Measurements from ENCODE around the gene FLCN. TPM values are rescaled to one million over a fixed set of nuclear protein-coding genes. Genes with fewer than 3 reads are reported as not detected.

Gene FLCN
- total and polyA plus RNA-seq, 4 donors: 8.5 to 46.7 (median 28.4) TPM

DNA sequence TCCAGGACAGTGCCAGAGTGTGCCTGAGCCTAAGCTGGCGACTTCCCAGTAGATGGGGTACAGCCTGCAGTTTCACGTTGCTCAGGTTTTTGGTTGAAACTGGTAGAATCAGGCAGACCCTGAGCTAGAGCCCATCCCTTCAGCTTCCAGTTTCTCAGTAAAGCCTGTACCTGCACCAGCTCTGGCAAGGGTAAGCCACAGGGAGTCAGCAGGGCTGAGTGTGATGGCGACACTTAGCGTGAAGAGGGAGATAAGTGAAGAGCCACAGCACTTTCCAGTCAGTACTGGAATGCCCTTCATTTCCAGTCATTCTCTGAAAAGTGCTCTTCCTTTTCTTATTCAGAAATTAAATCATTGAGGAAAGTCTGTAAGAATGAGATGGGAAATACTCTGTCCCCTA, 53.2 kb downstream of the FLCN start:
- Histone ChIP-seq H3K9me3 (ENCODE audit: control insufficient read depth in 4 of 4, low read length in 3 of 4) (no peaks in the 10 kb centered on the region), H3K27ac (ENCODE audit: low read depth in 1 of 2, low read length in 2 of 2) (no peak overlapping the region), H3K36me3 (ENCODE audit: control insufficient read depth in 4 of 4, insufficient read depth in 3 of 4, low read depth in 1 of 4, low read length in 3 of 4) (peaks cover 19 to 61% (median 33%) of the 10 kb centered on the region in 4 donors), H3K9ac (ENCODE audit: low read depth in 1 of 2, low read length in 2 of 2) (no peak overlapping the region), H3K4me3 (ENCODE audit: low read depth in 1 of 3, low read length in 3 of 3) (no peak overlapping the region), H3K27me3 (ENCODE audit: control insufficient read depth in 4 of 4, insufficient read depth in 4 of 4, low read length in 3 of 4) (no peaks in the 10 kb centered on the region), H3K4me1 (ENCODE audit: control insufficient read depth in 4 of 4, insufficient read depth in 4 of 4, low read length in 3 of 4) (no peaks in the 10 kb centered on the region)
- no peak for TF ChIP-seq REST (IDR thresholded peaks at IDR 0.05)
- TF ChIP-seq, protein P1, sequence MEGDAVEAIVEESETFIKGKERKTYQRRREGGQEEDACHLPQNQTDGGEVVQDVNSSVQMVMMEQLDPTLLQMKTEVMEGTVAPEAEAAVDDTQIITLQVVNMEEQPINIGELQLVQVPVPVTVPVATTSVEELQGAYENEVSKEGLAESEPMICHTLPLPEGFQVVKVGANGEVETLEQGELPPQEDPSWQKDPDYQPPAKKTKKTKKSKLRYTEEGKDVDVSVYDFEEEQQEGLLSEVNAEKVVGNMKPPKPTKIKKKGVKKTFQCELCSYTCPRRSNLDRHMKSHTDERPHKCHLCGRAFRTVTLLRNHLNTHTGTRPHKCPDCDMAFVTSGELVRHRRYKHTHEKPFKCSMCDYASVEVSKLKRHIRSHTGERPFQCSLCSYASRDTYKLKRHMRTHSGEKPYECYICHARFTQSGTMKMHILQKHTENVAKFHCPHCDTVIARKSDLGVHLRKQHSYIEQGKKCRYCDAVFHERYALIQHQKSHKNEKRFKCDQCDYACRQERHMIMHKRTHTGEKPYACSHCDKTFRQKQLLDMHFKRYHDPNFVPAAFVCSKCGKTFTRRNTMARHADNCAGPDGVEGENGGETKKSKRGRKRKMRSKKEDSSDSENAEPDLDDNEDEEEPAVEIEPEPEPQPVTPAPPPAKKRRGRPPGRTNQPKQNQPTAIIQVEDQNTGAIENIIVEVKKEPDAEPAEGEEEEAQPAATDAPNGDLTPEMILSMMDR (IDR thresholded peaks at IDR 0.05; ENCODE audit: low read depth, low read length, missing input control): no peak
- DNase-seq (ENCODE audit: low spot score): no peak
- WGBS: 93% methylated on average over 4 of the region's 4 CpGs

- Histone ChIP-seq H3K4me1 (ENCODE audit: control insufficient read depth in 4 of 4, insufficient read depth in 4 of 4, low read length in 3 of 4) (no peaks in the 10 kb centered on the region), H3K36me3 (ENCODE audit: control insufficient read depth in 4 of 4, insufficient read depth in 3 of 4, low read depth in 1 of 4, low read length in 3 of 4) (peaks cover 19 to 65% (median 36%) of the 10 kb centered on the region in 4 donors), H3K27me3 (ENCODE audit: control insufficient read depth in 4 of 4, insufficient read depth in 4 of 4, low read length in 3 of 4) (no peaks in the 10 kb centered on the region)
Observed at GRCh38 chr17:17182598-17183136, 54.3 kb downstream of the FLCN start.

More at GRCh38 chr17:17182598-17183136, 54.3 kb downstream of the FLCN start:
- Histone ChIP-seq H3K9me3 (ENCODE audit: control insufficient read depth in 4 of 4, low read length in 3 of 4) (no peaks in the 10 kb centered on the region), H3K9ac (ENCODE audit: low read depth in 1 of 2, low read length in 2 of 2) (no peak overlapping the region), H3K27ac (ENCODE audit: low read depth in 1 of 2, low read length in 2 of 2) (no peak overlapping the region), H3K4me3 (ENCODE audit: low read depth in 1 of 3, low read length in 3 of 3) (no peak overlapping the region)
- 92% methylated on average over 6 of the region's 6 CpGs for WGBS
- no peak for DNase-seq (ENCODE audit: low spot score)
- TF ChIP-seq, protein P1 (IDR thresholded peaks at IDR 0.05; ENCODE audit: low read depth, low read length, missing input control): no peak
- TF ChIP-seq RXRA (IDR thresholded peaks at IDR 0.05) (no peak), SP1 (IDR thresholded peaks at IDR 0.05) (no peak), RAD21 (IDR thresholded peaks at IDR 0.05) (no peak), GABPA (IDR thresholded peaks at IDR 0.05 in 1 of 2, conservative IDR thresholded peaks at IDR 0.05 in 1 of 2) (no peak)
